ENCODE data around the gene PLD6.

- TF ChIP-seq ZNF274 (IDR thresholded peaks at IDR 0.05; ENCODE audit: low read depth, low read length) (no peak), SUZ12 (IDR thresholded peaks at IDR 0.05; ENCODE audit: extremely low read depth, insufficient read depth, insufficient read length) (no peak), YY1 (IDR thresholded peaks at IDR 0.05; ENCODE audit: insufficient read depth, insufficient read length) (no peak)
Measured at GRCh38 chr17:17235212-17236174, 29.4 kb upstream of the PLD6 start.

All from NT2/D1 (cell line).